ENCODE measurements around the gene TSPAN31. TPM values are rescaled to one million over a fixed set of nuclear protein-coding genes. Genes with fewer than 3 reads are reported as not detected.
"Not testable (repeated sequence)": the region's sequence is repeated elsewhere in the genome, so short reads cannot be mapped to it uniquely, and the experiment has no call there.

Gene TSPAN31
- total RNA-seq, 4 donors from 2014 or later = 25.5 to 58.9 (median 32.2) TPM

DNA sequence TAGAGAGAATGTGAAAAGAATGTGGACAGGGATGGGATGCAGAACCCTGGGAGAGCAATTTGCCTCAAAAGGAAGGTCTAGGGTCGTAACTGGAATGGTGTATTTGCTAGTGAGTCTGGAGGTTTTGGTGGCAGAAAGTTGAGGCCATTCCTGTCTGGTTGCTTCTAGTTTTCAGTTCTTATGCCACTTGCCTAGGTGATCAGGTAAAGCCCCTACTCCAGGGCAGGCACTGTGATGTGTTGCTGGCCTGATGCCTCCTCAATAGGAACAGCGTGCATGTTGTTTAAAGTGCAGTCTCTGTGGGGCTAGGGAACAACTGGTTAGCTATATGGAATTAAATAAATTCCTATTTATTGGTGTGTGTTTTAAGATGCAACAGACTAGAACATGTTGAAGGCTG lies 44.5 kb upstream of the TSPAN31 start:
- Histone ChIP-seq H3K4me3 (no peak overlapping the region), H3K4me1 (no peaks in the 10 kb centered on the region), H3K27ac (no peak overlapping the region), H3K27me3 (no peaks in the 10 kb centered on the region), H3K9me3 (peaks cover 0 to 6% (median 0%) of the 10 kb centered on the region in 3 donors), H3K36me3 (peaks cover 0 to 67% of the 10 kb centered on the region in 2 donors)
- ATAC-seq (no peak), DNase-seq (no peak)
- TF ChIP-seq POLR2A (IDR thresholded peaks at IDR 0.05) = no peak
- TF ChIP-seq, protein P1, sequence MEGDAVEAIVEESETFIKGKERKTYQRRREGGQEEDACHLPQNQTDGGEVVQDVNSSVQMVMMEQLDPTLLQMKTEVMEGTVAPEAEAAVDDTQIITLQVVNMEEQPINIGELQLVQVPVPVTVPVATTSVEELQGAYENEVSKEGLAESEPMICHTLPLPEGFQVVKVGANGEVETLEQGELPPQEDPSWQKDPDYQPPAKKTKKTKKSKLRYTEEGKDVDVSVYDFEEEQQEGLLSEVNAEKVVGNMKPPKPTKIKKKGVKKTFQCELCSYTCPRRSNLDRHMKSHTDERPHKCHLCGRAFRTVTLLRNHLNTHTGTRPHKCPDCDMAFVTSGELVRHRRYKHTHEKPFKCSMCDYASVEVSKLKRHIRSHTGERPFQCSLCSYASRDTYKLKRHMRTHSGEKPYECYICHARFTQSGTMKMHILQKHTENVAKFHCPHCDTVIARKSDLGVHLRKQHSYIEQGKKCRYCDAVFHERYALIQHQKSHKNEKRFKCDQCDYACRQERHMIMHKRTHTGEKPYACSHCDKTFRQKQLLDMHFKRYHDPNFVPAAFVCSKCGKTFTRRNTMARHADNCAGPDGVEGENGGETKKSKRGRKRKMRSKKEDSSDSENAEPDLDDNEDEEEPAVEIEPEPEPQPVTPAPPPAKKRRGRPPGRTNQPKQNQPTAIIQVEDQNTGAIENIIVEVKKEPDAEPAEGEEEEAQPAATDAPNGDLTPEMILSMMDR (IDR thresholded peaks at IDR 0.05 in 4 of 5, conservative IDR thresholded peaks at IDR 0.05 in 1 of 5) = no peak
- intact Hi-C loops (cut with DNase I; ENCODE audit: low total_unique reads) (no loop called here), in situ Hi-C loops (cut with MboI; ENCODE audit: low sequenced_read_pairs in 4 of 4) (no loop called here)

- intact Hi-C loops (cut with DNase I; ENCODE audit: low total_unique reads) (no loop called here), in situ Hi-C loops (cut with MboI; ENCODE audit: low sequenced_read_pairs in 4 of 4) (no loop called here)
- ATAC-seq (no peak), DNase-seq (no peak)
- peaks cover 0 to 6% (median 0%) of the 10 kb centered on the region in 3 donors for H3K9me3 ChIP-seq
- no peak overlapping the region for H3K27ac ChIP-seq
- peaks cover 0 to 37% of the 10 kb centered on the region in 2 donors for H3K36me3 ChIP-seq
- no peak overlapping the region for H3K4me3 ChIP-seq
- no peak for TF ChIP-seq POLR2A (IDR thresholded peaks at IDR 0.05)
- TF ChIP-seq, protein P1 (IDR thresholded peaks at IDR 0.05 in 4 of 5, conservative IDR thresholded peaks at IDR 0.05 in 1 of 5) = no peak
- H3K27me3 ChIP-seq = no peaks in the 10 kb centered on the region
- H3K4me1 ChIP-seq = no peaks in the 10 kb centered on the region
Measured at GRCh38 chr12:57707250-57707649, 37.6 kb upstream of the TSPAN31 start.

- intact Hi-C loops (cut with DNase I; ENCODE audit: low total_unique reads) = no loop called here
- Histone ChIP-seq H3K4me3 (no peak overlapping the region), H3K27ac (no peak overlapping the region), H3K4me1 (no peaks in the 10 kb centered on the region), H3K27me3 (no peaks in the 10 kb centered on the region), H3K36me3 (peaks cover 0 to 32% of the 10 kb centered on the region in 2 donors), H3K9me3 (peaks cover 0 to 6% (median 0%) of the 10 kb centered on the region in 3 donors)
- in situ Hi-C loops (cut with MboI; ENCODE audit: low sequenced_read_pairs in 4 of 4) = no loop called here
- DNase-seq = no peak
- TF ChIP-seq, protein P1 (IDR thresholded peaks at IDR 0.05 in 4 of 5, conservative IDR thresholded peaks at IDR 0.05 in 1 of 5) = no peak
- TF ChIP-seq POLR2A (IDR thresholded peaks at IDR 0.05) = no peak
- no peak for ATAC-seq
Measured at GRCh38 chr12:57708296-57708695, 36.5 kb upstream of the TSPAN31 start.

DNA sequence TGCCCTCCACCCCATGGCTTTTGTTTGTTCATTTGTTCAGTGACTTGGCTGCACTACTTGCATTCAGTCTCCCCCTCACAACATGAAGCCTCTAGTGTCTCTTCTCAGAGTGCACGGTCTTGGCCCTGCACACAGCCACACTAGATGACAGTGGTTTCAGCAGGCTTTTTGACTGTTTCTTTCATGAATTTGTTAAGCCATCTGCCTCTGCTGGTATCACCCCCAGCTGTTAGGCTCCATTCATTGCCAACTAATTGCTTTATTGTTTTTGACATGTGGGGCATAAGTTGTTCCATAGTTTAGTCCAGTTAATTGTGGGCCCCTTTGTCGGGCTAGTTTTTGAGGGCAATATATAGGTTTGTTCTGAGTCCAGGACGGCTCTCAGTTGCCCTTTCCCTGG lies 32.1 kb upstream of the TSPAN31 start:
- Histone ChIP-seq H3K27ac (no peak overlapping the region), H3K36me3 (peaks cover 0 to 30% of the 10 kb centered on the region in 2 donors), H3K27me3 (no peaks in the 10 kb centered on the region), H3K4me3 (no peak overlapping the region), H3K4me1 (no peaks in the 10 kb centered on the region), H3K9me3 (no peaks in the 10 kb centered on the region)
- no peak for ATAC-seq
- intact Hi-C loops (cut with DNase I; ENCODE audit: low total_unique reads) (no loop called here), in situ Hi-C loops (cut with MboI; ENCODE audit: low sequenced_read_pairs in 4 of 4) (no loop called here)
- no peak for DNase-seq
- TF ChIP-seq POLR2A (IDR thresholded peaks at IDR 0.05) = no peak
- TF ChIP-seq, protein P1 (IDR thresholded peaks at IDR 0.05 in 4 of 5, conservative IDR thresholded peaks at IDR 0.05 in 1 of 5) = no peak

GRCh38 chr12:57713209-57713608 lies 31.6 kb upstream of the TSPAN31 start:
- H3K4me1 ChIP-seq = no peaks in the 10 kb centered on the region
- ATAC-seq = no peak
- no peak overlapping the region for H3K4me3 ChIP-seq
- intact Hi-C loops (cut with DNase I; ENCODE audit: low total_unique reads) = no loop called here
- H3K9me3 ChIP-seq = no peaks in the 10 kb centered on the region
- no peak for DNase-seq
- in situ Hi-C loops (cut with MboI; ENCODE audit: low sequenced_read_pairs in 4 of 4) = no loop called here
- TF ChIP-seq, protein P1 (IDR thresholded peaks at IDR 0.05 in 4 of 5, conservative IDR thresholded peaks at IDR 0.05 in 1 of 5) = no peak
- no peak for TF ChIP-seq POLR2A (IDR thresholded peaks at IDR 0.05)
- no peaks in the 10 kb centered on the region for H3K27me3 ChIP-seq
- peaks cover 0 to 35% of the 10 kb centered on the region in 2 donors for H3K36me3 ChIP-seq
- no peak overlapping the region for H3K27ac ChIP-seq

- intact Hi-C loops (cut with DNase I; ENCODE audit: low total_unique reads); in situ Hi-C loops (cut with MboI; ENCODE audit: low sequenced_read_pairs in 4 of 4); H3K27me3 ChIP-seq: not testable (repeated sequence)
Measured at GRCh38 chr12:57715036-57715748, 29.6 kb upstream of the TSPAN31 start.

More at GRCh38 chr12:57715036-57715748, 29.6 kb upstream of the TSPAN31 start:
- H3K36me3 ChIP-seq = peaks cover 5 to 55% of the 10 kb centered on the region in 2 donors
- ATAC-seq, H3K27ac ChIP-seq, H3K4me1 ChIP-seq, H3K4me3 ChIP-seq, DNase-seq, H3K9me3 ChIP-seq: not testable (repeated sequence)
